CD4-positive, alpha-beta T cell treated with Interleukin-15 for 1 hour (primary cell): ENCODE data around the gene ADAMTS6.

ENCODE experiments used
- DNase-seq: peaks from one replicate; pipeline ENCODE4 v3.0.0-alpha.2; 2020

The ADAMTS6 gene

GRCh38 chr5:65100911-65101631 is 380.6 kb downstream of the ADAMTS6 start:
- DNase-seq, result peak; percentile 17
